Effector memory CD4-positive, alpha-beta T cell (primary cell): ENCODE measurements around the gene C2CD4A.

ENCODE experiments used
- DNase-seq, 3 donors: peaks; one replicate each; pipeline ENCODE4 v3.0.0-alpha.2; 2020
- H3K27ac ChIP-seq: 2 replicates; pipeline ENCODE4 v1.7.0; 2013; ENCODE audit warnings: mild to moderate bottlenecking, low read length, moderate library complexity; ENCODE audit not compliant: insufficient read depth, poor library complexity, severe bottlenecking
- H3K27me3 ChIP-seq: replicated peaks from 2 replicates; pipeline ENCODE4 v1.7.0; 2013; ENCODE audit warnings: mild to moderate bottlenecking, low read length; ENCODE audit not compliant: insufficient read depth, control insufficient read depth, poor library complexity, severe bottlenecking
- H3K36me3 ChIP-seq: 2 replicates; pipeline ENCODE4 v1.7.0; 2013; ENCODE audit warnings: mild to moderate bottlenecking, low read length, moderate library complexity; ENCODE audit not compliant: control insufficient read depth, insufficient read depth
- H3K4me1 ChIP-seq: 2 replicates; pipeline ENCODE4 v1.7.0; 2013; ENCODE audit warnings: low read length, mild to moderate bottlenecking; ENCODE audit not compliant: control insufficient read depth, insufficient read depth, poor library complexity, severe bottlenecking
- H3K4me3 ChIP-seq: 2 replicates; pipeline ENCODE4 v1.7.0; 2013; ENCODE audit warnings: low read length, low read depth, mild to moderate bottlenecking; ENCODE audit not compliant: insufficient read depth, poor library complexity, severe bottlenecking
- H3K9me3 ChIP-seq: 2 replicates; pipeline ENCODE4 v1.7.0; 2013; ENCODE audit warnings: mild to moderate bottlenecking, low read length, moderate library complexity; ENCODE audit not compliant: control insufficient read depth

Gene C2CD4A

GRCh38 chr15:62059108-62059815 is 7.5 kb upstream of the C2CD4A start:
- Histone ChIP-seq H3K36me3 (no peaks in the 10 kb centered on the region), H3K27ac (peak overlapping the region; percentile 86), H3K4me3 (peak overlapping the region; percentile 92), H3K27me3 (no peaks in the 10 kb centered on the region), H3K4me1 (peaks cover 3% of the 10 kb centered on the region), H3K9me3 (no peaks in the 10 kb centered on the region)
- no peak for DNase-seq

GRCh38 chr15:62059816-62060112 is 7.0 kb upstream of the C2CD4A start:
- H3K27ac ChIP-seq = peak overlapping the region; percentile 86
- H3K36me3 ChIP-seq = no peaks in the 10 kb centered on the region
- H3K9me3 ChIP-seq = no peaks in the 10 kb centered on the region
- H3K4me3 ChIP-seq = peak overlapping the region; percentile 92
- DNase-seq = peak; percentile 35 to 57 (median 41)
- peaks cover 3% of the 10 kb centered on the region for H3K4me1 ChIP-seq
- no peaks in the 10 kb centered on the region for H3K27me3 ChIP-seq

- Histone ChIP-seq H3K4me1 (peaks cover 3% of the 10 kb centered on the region), H3K4me3 (peak within 1 kb of the TSS; percentile 92)
- peak; percentile 86 to 90 (median 87) for DNase-seq
Measured at GRCh38 chr15:62060113-62060895, 6.5 kb upstream of the C2CD4A start, which contains the start of gene VPS13C. TSS of gene VPS13C (minus strand) at chr15:62060447. CDS start at chr15:62060374, 73 bp downstream.

GRCh38 chr15:62060896-62061280 is 5.9 kb upstream of the C2CD4A start:
- peak overlapping the region; percentile 86 for H3K27ac ChIP-seq
- H3K4me3 ChIP-seq = peak overlapping the region; percentile 92
- no peaks in the 10 kb centered on the region for H3K36me3 ChIP-seq
- H3K4me1 ChIP-seq = peaks cover 3% of the 10 kb centered on the region
- H3K27me3 ChIP-seq = no peaks in the 10 kb centered on the region
- DNase-seq = no peak
- no peaks in the 10 kb centered on the region for H3K9me3 ChIP-seq

More at GRCh38 chr15:62060113-62060895, 6.5 kb upstream of the C2CD4A start, which contains the start of gene VPS13C:
- no peaks in the 10 kb centered on the region for H3K36me3 ChIP-seq
- no peaks in the 10 kb centered on the region for H3K27me3 ChIP-seq
- H3K27ac ChIP-seq = peak within 1 kb of the TSS; percentile 86
- no peaks in the 10 kb centered on the region for H3K9me3 ChIP-seq

GRCh38 chr15:62063825-62064635 is 2.7 kb upstream of the C2CD4A start:
- no peak overlapping the region for H3K27ac ChIP-seq
- no peaks in the 10 kb centered on the region for H3K27me3 ChIP-seq
- H3K4me1 ChIP-seq = peaks cover 13% of the 10 kb centered on the region
- no peak for DNase-seq
- H3K9me3 ChIP-seq = no peaks in the 10 kb centered on the region
- H3K4me3 ChIP-seq = no peak overlapping the region
- no peaks in the 10 kb centered on the region for H3K36me3 ChIP-seq

- DNase-seq = peak in 2 of 3 donors; percentile 3 to 8
- H3K4me3 ChIP-seq = peak overlapping the region; percentile 66
- H3K27ac ChIP-seq = no peak overlapping the region
- H3K27me3 ChIP-seq = no peaks in the 10 kb centered on the region
- H3K36me3 ChIP-seq = no peaks in the 10 kb centered on the region
- H3K4me1 ChIP-seq = peaks cover 13% of the 10 kb centered on the region
- H3K9me3 ChIP-seq = no peaks in the 10 kb centered on the region
Measured at GRCh38 chr15:62067448-62068044, 769 bp downstream of the C2CD4A start.

- no peaks in the 10 kb centered on the region for H3K36me3 ChIP-seq
- H3K27me3 ChIP-seq = no peaks in the 10 kb centered on the region
- no peak overlapping the region for H3K27ac ChIP-seq
- H3K4me3 ChIP-seq = peak overlapping the region; percentile 50
- no peaks in the 10 kb centered on the region for H3K9me3 ChIP-seq
- peak in 2 of 3 donors; percentile 2 to 7 for DNase-seq
- H3K4me1 ChIP-seq = peaks cover 13% of the 10 kb centered on the region
Measured at GRCh38 chr15:62068071-62068809, 1.5 kb downstream of the C2CD4A start.

- no peak for DNase-seq
- Histone ChIP-seq H3K27me3 (no peaks in the 10 kb centered on the region), H3K36me3 (no peaks in the 10 kb centered on the region), H3K9me3 (no peaks in the 10 kb centered on the region), H3K4me3 (peak overlapping the region; percentile 50), H3K27ac (no peak overlapping the region), H3K4me1 (peaks cover 13% of the 10 kb centered on the region)
Measured at GRCh38 chr15:62068810-62069167, 2.0 kb downstream of the C2CD4A start.

- H3K9me3 ChIP-seq = no peaks in the 10 kb centered on the region
- peaks cover 13% of the 10 kb centered on the region for H3K4me1 ChIP-seq
- H3K4me3 ChIP-seq = no peak overlapping the region
- no peak overlapping the region for H3K27ac ChIP-seq
- no peaks in the 10 kb centered on the region for H3K36me3 ChIP-seq
- H3K27me3 ChIP-seq = no peaks in the 10 kb centered on the region
- DNase-seq = no peak
Measured at GRCh38 chr15:62069551-62069950, 2.8 kb downstream of the C2CD4A start.
